ENCODE measurements around the gene HIP1.

- no peak for TF ChIP-seq POLR2A (IDR thresholded peaks at IDR 0.05)
- no peak for TF ChIP-seq CTCF (IDR thresholded peaks at IDR 0.05)
Observed at GRCh38 chr7:75771224-75771623, 32.5 kb upstream of the HIP1 start.

Measured in Peyer's patch (tissue), 4 donors.